HG02759 (cell line): Measurements from ENCODE around the gene ATP7B.

Experiments
- ATAC-seq: cut with Tn5 transposase; IDR thresholded peaks from one replicate; pipeline ENCODE4 v1.9.1; 2021; ENCODE audit warnings: mild to moderate bottlenecking, moderate library complexity; ENCODE audit not compliant: unreplicated experiment

The ATP7B gene

GRCh38 chr13:51978796-51979556 lies 32.3 kb downstream of the ATP7B start:
- ATAC-seq: no peak

GRCh38 chr13:51977625-51978024 lies 33.6 kb downstream of the ATP7B start:
- ATAC-seq: no peak

GRCh38 chr13:51976890-51977289 lies 34.4 kb downstream of the ATP7B start:
- no peak for ATAC-seq

- no peak for ATAC-seq
Measured at GRCh38 chr13:51976423-51976822, 34.8 kb downstream of the ATP7B start.

GRCh38 chr13:51974482-51974881 lies 36.8 kb downstream of the ATP7B start:
- no peak for ATAC-seq

- no peak for ATAC-seq
Measured at GRCh38 chr13:51971520-51972426, 39.5 kb downstream of the ATP7B start.

GRCh38 chr13:51970349-51970748 lies 40.9 kb downstream of the ATP7B start:
- no peak for ATAC-seq

GRCh38 chr13:51967482-51968446 lies 43.5 kb downstream of the ATP7B start:
- no peak for ATAC-seq

GRCh38 chr13:51966186-51966585 lies 45.1 kb downstream of the ATP7B start:
- no peak for ATAC-seq

GRCh38 chr13:51961493-51962403 lies 49.5 kb downstream of the ATP7B start:
- ATAC-seq: no peak

- no peak for ATAC-seq
Measured at GRCh38 chr13:51960766-51961165, 50.5 kb downstream of the ATP7B start.

GRCh38 chr13:51959773-51960172 lies 51.5 kb downstream of the ATP7B start:
- ATAC-seq: peak; percentile 87

- ATAC-seq: no peak
Measured at GRCh38 chr13:51958217-51958547, 53.1 kb downstream of the ATP7B start.

- no peak for ATAC-seq
Measured at GRCh38 chr13:51957377-51958216, 53.7 kb downstream of the ATP7B start.

- ATAC-seq: no peak
Measured at GRCh38 chr13:51956717-51957116, 54.5 kb downstream of the ATP7B start.

GRCh38 chr13:51955816-51956603 lies 55.2 kb downstream of the ATP7B start:
- no peak for ATAC-seq

GRCh38 chr13:51955281-51955771 lies 55.9 kb downstream of the ATP7B start:
- ATAC-seq: no peak
